Liver (tissue), 9 donors: ENCODE measurements around the gene DEFB124. TPM values are rescaled to one million over a fixed set of nuclear protein-coding genes. Genes with fewer than 3 reads are reported as not detected.

Experiments
- DNase-seq: peaks from one replicate; pipeline ENCODE4 v3.0.0-alpha.2; 2017; ENCODE audit warnings: low spot score
- H3K27ac ChIP-seq, 2 donors: one replicate each; pipeline ENCODE4 v1.7.0; 2013; ENCODE audit warnings: inconsistent platforms in 2 of 2, low read length in 2 of 2, control low read depth in 1 of 2, low read depth in 1 of 2, mild to moderate bottlenecking in 1 of 2
- H3K27me3 ChIP-seq, 4 donors: one replicate each; pipeline versions ENCODE4 v1.6.1 to v1.7.0; 2013; ENCODE audit warnings: low read length in 3 of 4, inconsistent platforms in 1 of 4, mild to moderate bottlenecking in 1 of 4, moderate library complexity in 1 of 4; ENCODE audit not compliant: control insufficient read depth in 4 of 4, insufficient read depth in 4 of 4
- H3K36me3 ChIP-seq, 4 donors: one replicate each; pipeline versions ENCODE4 v1.6.1 to v1.7.0; 2013; ENCODE audit warnings: low read length in 3 of 4, mild to moderate bottlenecking in 3 of 4, low read depth in 1 of 4, moderate library complexity in 1 of 4; ENCODE audit not compliant: control insufficient read depth in 4 of 4, insufficient read depth in 3 of 4
- H3K4me1 ChIP-seq, 4 donors: one replicate each; pipeline versions ENCODE4 v1.6.1 to v1.7.0; 2013; ENCODE audit warnings: low read length in 3 of 4, mild to moderate bottlenecking in 3 of 4, moderate library complexity in 1 of 4; ENCODE audit not compliant: control insufficient read depth in 4 of 4, insufficient read depth in 4 of 4
- H3K4me3 ChIP-seq, 3 donors: one replicate each; pipeline versions ENCODE4 v1.6.1 to v1.7.0; 2013; ENCODE audit warnings: low read length in 3 of 3, control low read depth in 1 of 3, low read depth in 1 of 3, mild to moderate bottlenecking in 1 of 3
- H3K9ac ChIP-seq, 2 donors: one replicate each; pipeline ENCODE4 v1.7.0; 2013; ENCODE audit warnings: low read length in 2 of 2, mild to moderate bottlenecking in 2 of 2, moderate library complexity in 2 of 2, control low read depth in 1 of 2, low read depth in 1 of 2
- H3K9me3 ChIP-seq, 4 donors: one replicate each; pipeline versions ENCODE4 v1.6.1 to v1.7.0; 2013; ENCODE audit warnings: low read length in 3 of 4; ENCODE audit not compliant: control insufficient read depth in 4 of 4
- CTCF ChIP-seq: fragments of 150-350 bp; IDR thresholded peaks from 2 replicates; pipeline ENCODE4 v1.5.1; 2017; ENCODE audit warnings: improper control_type of control experiment, low read depth, low read length; ENCODE audit not compliant: missing input control
- EGR1 ChIP-seq, 2 donors: IDR thresholded peaks; 2 replicates each; pipeline ENCODE4 v1.6.1; 2016 to 2018; ENCODE audit warnings: antibody characterized with exemption in 2 of 2, low read depth in 2 of 2
- FOXA1 ChIP-seq: IDR thresholded peaks from 2 replicates; pipeline ENCODE4 v1.6.1; 2016; ENCODE audit warnings: antibody characterized with exemption
- FOXA2 ChIP-seq: IDR thresholded peaks from 2 replicates; pipeline ENCODE4 v1.6.1; 2016; ENCODE audit warnings: antibody characterized with exemption
- GABPA ChIP-seq, 2 donors: IDR thresholded peaks in 1 of 2; conservative IDR thresholded peaks in 1 of 2; 2 replicates each; pipeline ENCODE4 v1.6.1; 2016; ENCODE audit warnings: antibody characterized with exemption in 2 of 2, mild to moderate bottlenecking in 1 of 2, moderate library complexity in 1 of 2
- HNF4A ChIP-seq, 2 donors: conservative IDR thresholded peaks; 2 replicates each; pipeline ENCODE4 v1.6.1; 2016; ENCODE audit warnings: antibody characterized with exemption in 2 of 2, mild to moderate bottlenecking in 2 of 2
- HNF4G ChIP-seq: IDR thresholded peaks from 2 replicates; pipeline ENCODE4 v1.6.1; 2016; ENCODE audit warnings: antibody characterized with exemption
- JUND ChIP-seq, 2 donors: IDR thresholded peaks; 2 replicates each; pipeline ENCODE4 v1.6.1; 2016; ENCODE audit warnings: antibody characterized with exemption in 2 of 2
- NR2F2 ChIP-seq: IDR thresholded peaks from 2 replicates; pipeline ENCODE4 v1.6.1; 2016; ENCODE audit warnings: antibody characterized with exemption
- RAD21 ChIP-seq, 2 donors: IDR thresholded peaks; 2 replicates each; pipeline ENCODE4 v1.6.1; 2016; ENCODE audit warnings: antibody characterized with exemption in 2 of 2, mild to moderate bottlenecking in 2 of 2
- RXRA ChIP-seq, 2 donors: IDR thresholded peaks; 2 replicates each; pipeline ENCODE4 v1.6.1; 2017 to 2018; ENCODE audit warnings: antibody characterized with exemption in 2 of 2, mild to moderate bottlenecking in 1 of 2
- SP1 ChIP-seq: IDR thresholded peaks from 2 replicates; pipeline ENCODE4 v1.6.1; 2018; ENCODE audit warnings: antibody characterized with exemption, mild to moderate bottlenecking
- TAF1 ChIP-seq: conservative IDR thresholded peaks from 2 replicates; pipeline ENCODE4 v1.6.1; 2016; ENCODE audit warnings: antibody characterized with exemption, mild to moderate bottlenecking
- YY1 ChIP-seq: IDR thresholded peaks from 2 replicates; pipeline ENCODE4 v1.6.1; 2016; ENCODE audit warnings: antibody characterized with exemption, mild to moderate bottlenecking
- WGBS: extraction: QIAGEN DNeasy Blood & Tissue Kit; methylation state at CpG from one replicate; pipeline ENCODE4 v1.1.7; 2013; 5-methylcytosine and 5-hydroxymethylcytosine counted together
- polyA plus RNA-seq, 2 donors: library from polyadenylated mRNA; stranded (reverse) in 1 of 2; unstranded in 1 of 2; fragments of 200-250 nt in 1 of 2; fragments of >200 nt in 1 of 2; fragmentation: Nextera tagmentation in 1 of 2; extraction: Ambion mirVana in 1 of 2; gene quantifications; one replicate each; pipeline versions ENCODE4 v1.2.1 to v1.2.3, GENCODE V29; 2013 to 2015
- total RNA-seq, 2 donors: library from RNA; depleted of rRNA; stranded (reverse); fragments of >200 nt; gene quantifications; one replicate each; pipeline ENCODE4 v1.2.3, GENCODE V29; 2014
- TF ChIP-seq, protein P1 (sequence below): IDR thresholded peaks from 2 replicates; pipeline ENCODE4 v1.6.1; 2016; ENCODE audit warnings: antibody characterized with exemption
- TF ChIP-seq, protein P2 (sequence below): IDR thresholded peaks from 2 replicates; pipeline ENCODE4 v1.6.1; 2016; ENCODE audit warnings: antibody characterized with exemption, mild to moderate bottlenecking
- TF ChIP-seq, protein P3 (sequence below): IDR thresholded peaks from 2 replicates; pipeline ENCODE4 v1.6.1; 2016; ENCODE audit warnings: antibody characterized with exemption
- TF ChIP-seq, protein P4 (sequence below): IDR thresholded peaks from 2 replicates; pipeline ENCODE4 v1.6.1; 2016; ENCODE audit warnings: antibody characterized with exemption
- donor health status: healthy.
- donor health status: healthy.
- donor health status: healthy.
- donor health status: healthy.
- donor health status: healthy.

Gene DEFB124
- total and polyA plus RNA-seq, 4 donors = not detected

GRCh38 chr20:31474097-31474436, 860 bp downstream of the DEFB124 start:
- Histone ChIP-seq H3K9me3 (no peaks in the 10 kb centered on the region), H3K9ac (no peak overlapping the region), H3K36me3 (no peaks in the 10 kb centered on the region), H3K4me1 (peaks cover 0 to 8% (median under 1%) of the 10 kb centered on the region in 4 donors), H3K27me3 (peaks cover 3 to 12% (median 8%) of the 10 kb centered on the region in 4 donors), H3K27ac (no peak overlapping the region), H3K4me3 (no peak overlapping the region)
- no peak for TF ChIP-seq FOXA1
- TF ChIP-seq TAF1 = no peak
- TF ChIP-seq JUND (IDR thresholded peaks at IDR 0.05) = no peak
- no peak for TF ChIP-seq CTCF
- no peak for TF ChIP-seq RXRA (IDR thresholded peaks at IDR 0.05)
- no peak for TF ChIP-seq SP1
- no peak for TF ChIP-seq NR2F2
- no peak for TF ChIP-seq YY1
- TF ChIP-seq HNF4G = no peak
- no peak for TF ChIP-seq FOXA2
- TF ChIP-seq, protein P1, sequence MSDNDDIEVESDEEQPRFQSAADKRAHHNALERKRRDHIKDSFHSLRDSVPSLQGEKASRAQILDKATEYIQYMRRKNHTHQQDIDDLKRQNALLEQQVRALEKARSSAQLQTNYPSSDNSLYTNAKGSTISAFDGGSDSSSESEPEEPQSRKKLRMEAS = no peak
- TF ChIP-seq, protein P2, sequence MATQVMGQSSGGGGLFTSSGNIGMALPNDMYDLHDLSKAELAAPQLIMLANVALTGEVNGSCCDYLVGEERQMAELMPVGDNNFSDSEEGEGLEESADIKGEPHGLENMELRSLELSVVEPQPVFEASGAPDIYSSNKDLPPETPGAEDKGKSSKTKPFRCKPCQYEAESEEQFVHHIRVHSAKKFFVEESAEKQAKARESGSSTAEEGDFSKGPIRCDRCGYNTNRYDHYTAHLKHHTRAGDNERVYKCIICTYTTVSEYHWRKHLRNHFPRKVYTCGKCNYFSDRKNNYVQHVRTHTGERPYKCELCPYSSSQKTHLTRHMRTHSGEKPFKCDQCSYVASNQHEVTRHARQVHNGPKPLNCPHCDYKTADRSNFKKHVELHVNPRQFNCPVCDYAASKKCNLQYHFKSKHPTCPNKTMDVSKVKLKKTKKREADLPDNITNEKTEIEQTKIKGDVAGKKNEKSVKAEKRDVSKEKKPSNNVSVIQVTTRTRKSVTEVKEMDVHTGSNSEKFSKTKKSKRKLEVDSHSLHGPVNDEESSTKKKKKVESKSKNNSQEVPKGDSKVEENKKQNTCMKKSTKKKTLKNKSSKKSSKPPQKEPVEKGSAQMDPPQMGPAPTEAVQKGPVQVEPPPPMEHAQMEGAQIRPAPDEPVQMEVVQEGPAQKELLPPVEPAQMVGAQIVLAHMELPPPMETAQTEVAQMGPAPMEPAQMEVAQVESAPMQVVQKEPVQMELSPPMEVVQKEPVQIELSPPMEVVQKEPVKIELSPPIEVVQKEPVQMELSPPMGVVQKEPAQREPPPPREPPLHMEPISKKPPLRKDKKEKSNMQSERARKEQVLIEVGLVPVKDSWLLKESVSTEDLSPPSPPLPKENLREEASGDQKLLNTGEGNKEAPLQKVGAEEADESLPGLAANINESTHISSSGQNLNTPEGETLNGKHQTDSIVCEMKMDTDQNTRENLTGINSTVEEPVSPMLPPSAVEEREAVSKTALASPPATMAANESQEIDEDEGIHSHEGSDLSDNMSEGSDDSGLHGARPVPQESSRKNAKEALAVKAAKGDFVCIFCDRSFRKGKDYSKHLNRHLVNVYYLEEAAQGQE = no peak
- no peak for TF ChIP-seq RAD21 (IDR thresholded peaks at IDR 0.05)
- TF ChIP-seq, protein P3, sequence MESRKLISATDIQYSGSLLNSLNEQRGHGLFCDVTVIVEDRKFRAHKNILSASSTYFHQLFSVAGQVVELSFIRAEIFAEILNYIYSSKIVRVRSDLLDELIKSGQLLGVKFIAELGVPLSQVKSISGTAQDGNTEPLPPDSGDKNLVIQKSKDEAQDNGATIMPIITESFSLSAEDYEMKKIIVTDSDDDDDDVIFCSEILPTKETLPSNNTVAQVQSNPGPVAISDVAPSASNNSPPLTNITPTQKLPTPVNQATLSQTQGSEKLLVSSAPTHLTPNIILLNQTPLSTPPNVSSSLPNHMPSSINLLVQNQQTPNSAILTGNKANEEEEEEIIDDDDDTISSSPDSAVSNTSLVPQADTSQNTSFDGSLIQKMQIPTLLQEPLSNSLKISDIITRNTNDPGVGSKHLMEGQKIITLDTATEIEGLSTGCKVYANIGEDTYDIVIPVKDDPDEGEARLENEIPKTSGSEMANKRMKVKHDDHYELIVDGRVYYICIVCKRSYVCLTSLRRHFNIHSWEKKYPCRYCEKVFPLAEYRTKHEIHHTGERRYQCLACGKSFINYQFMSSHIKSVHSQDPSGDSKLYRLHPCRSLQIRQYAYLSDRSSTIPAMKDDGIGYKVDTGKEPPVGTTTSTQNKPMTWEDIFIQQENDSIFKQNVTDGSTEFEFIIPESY = no peak
- TF ChIP-seq EGR1 (IDR thresholded peaks at IDR 0.05; ENCODE audit: low read depth in 2 of 2) = no peak
- TF ChIP-seq GABPA (IDR thresholded peaks at IDR 0.05 in 1 of 2, conservative IDR thresholded peaks at IDR 0.05 in 1 of 2) = no peak
- no peak for DNase-seq
- WGBS = 55% methylated on average over 2 of the region's 2 CpGs

DNA sequence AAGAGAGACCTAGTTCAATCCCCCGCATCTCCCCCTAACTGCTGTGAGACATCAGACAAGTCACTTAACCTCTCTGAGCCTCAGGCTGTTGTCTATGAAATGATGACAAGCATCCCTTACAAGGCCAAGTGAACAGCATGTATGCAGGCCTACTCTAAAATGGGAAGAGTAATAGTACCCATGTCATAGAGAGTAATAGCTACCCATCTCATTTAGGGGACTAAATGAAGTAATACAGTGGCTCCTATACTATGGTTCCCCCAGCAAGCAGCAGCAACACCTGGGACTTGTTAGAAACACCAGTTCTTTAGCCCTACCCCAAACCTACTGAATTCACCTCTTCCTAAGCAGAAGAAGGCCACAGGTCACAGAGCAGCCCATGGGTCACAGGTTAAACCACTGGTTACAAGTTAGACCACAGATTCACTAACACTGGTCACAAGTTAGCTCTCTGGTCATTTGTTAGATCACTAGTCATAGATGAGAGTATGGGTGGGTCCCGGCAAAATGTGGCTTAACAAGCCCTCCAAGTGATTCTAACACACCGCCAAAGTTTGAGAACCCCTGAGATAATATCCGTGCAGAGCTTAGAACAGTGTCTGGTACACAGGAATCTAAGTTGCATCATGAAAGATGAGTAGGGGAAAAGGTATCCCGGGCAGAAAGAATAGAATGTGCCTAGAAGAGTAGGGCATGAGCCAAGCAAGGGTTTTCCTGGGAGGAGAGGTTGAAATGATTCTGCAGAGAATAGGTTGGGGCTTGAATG, 1.4 kb downstream of the DEFB124 start:
- Histone ChIP-seq H3K36me3 (no peaks in the 10 kb centered on the region), H3K27ac (no peak overlapping the region), H3K9ac (no peak overlapping the region), H3K27me3 (peaks cover 3 to 12% (median 8%) of the 10 kb centered on the region in 4 donors), H3K9me3 (no peaks in the 10 kb centered on the region), H3K4me3 (no peak overlapping the region), H3K4me1 (peaks cover 0 to 8% (median under 1%) of the 10 kb centered on the region in 4 donors)
- WGBS = 85% methylated on average over 5 of the region's 5 CpGs
- TF ChIP-seq TAF1 = no peak
- no peak for TF ChIP-seq RXRA (IDR thresholded peaks at IDR 0.05)
- TF ChIP-seq FOXA2 = no peak
- TF ChIP-seq HNF4A (conservative IDR thresholded peaks at IDR 0.05) = no peak
- TF ChIP-seq, protein P4, sequence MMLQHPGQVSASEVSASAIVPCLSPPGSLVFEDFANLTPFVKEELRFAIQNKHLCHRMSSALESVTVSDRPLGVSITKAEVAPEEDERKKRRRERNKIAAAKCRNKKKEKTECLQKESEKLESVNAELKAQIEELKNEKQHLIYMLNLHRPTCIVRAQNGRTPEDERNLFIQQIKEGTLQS = no peak
- TF ChIP-seq NR2F2 = no peak
- TF ChIP-seq EGR1 (IDR thresholded peaks at IDR 0.05; ENCODE audit: low read depth in 2 of 2) = no peak
- no peak for TF ChIP-seq YY1
- no peak for DNase-seq
